HG02623 (cell line): Measurements from ENCODE around the gene PLCXD1.
"Not testable (repeated sequence)": the region's sequence is repeated elsewhere in the genome, so short reads cannot be mapped to it uniquely, and the experiment has no call there.

Experiments
- ATAC-seq: cut with Tn5 transposase; IDR thresholded peaks from one replicate; pipeline ENCODE4 v1.9.1; 2021; ENCODE audit warnings: moderate library complexity; ENCODE audit not compliant: unreplicated experiment

Gene PLCXD1

GRCh38 chrX:262381-262909, 18.7 kb upstream of the PLCXD1 start:
- no peak for ATAC-seq

GRCh38 chrX:264006-264405, 17.2 kb upstream of the PLCXD1 start:
- ATAC-seq, result not testable (repeated sequence)

- ATAC-seq, result no peak
Measured at GRCh38 chrX:264634-265455, 16.3 kb upstream of the PLCXD1 start.

GRCh38 chrX:265502-265901, 15.7 kb upstream of the PLCXD1 start:
- no peak for ATAC-seq

GRCh38 chrX:267771-268261, 13.4 kb upstream of the PLCXD1 start:
- no peak for ATAC-seq

- no peak for ATAC-seq
Measured at GRCh38 chrX:270848-271367, 10.3 kb upstream of the PLCXD1 start.

GRCh38 chrX:274904-275475, 6.2 kb upstream of the PLCXD1 start:
- no peak for ATAC-seq

- peak; percentile 16 for ATAC-seq
Measured at GRCh38 chrX:275476-275966, 5.7 kb upstream of the PLCXD1 start.

GRCh38 chrX:275967-276580, 5.1 kb upstream of the PLCXD1 start:
- peak; percentile 83 for ATAC-seq

- no peak for ATAC-seq
Measured at GRCh38 chrX:276581-277201, 4.5 kb upstream of the PLCXD1 start.

GRCh38 chrX:279757-280604, 1.2 kb upstream of the PLCXD1 start:
- not testable (repeated sequence) for ATAC-seq

GRCh38 chrX:280722-281121, 459 bp upstream of the PLCXD1 start:
- not testable (repeated sequence) for ATAC-seq

GRCh38 chrX:282000-282681, 960 bp downstream of the PLCXD1 start:
- not testable (repeated sequence) for ATAC-seq

- ATAC-seq, result peak; percentile 98
Measured at GRCh38 chrX:283115-283845, 2.1 kb downstream of the PLCXD1 start.

GRCh38 chrX:285076-285677, 4.0 kb downstream of the PLCXD1 start:
- no peak for ATAC-seq

- no peak for ATAC-seq
Measured at GRCh38 chrX:287670-288069, 6.5 kb downstream of the PLCXD1 start.

GRCh38 chrX:288561-288991, 7.4 kb downstream of the PLCXD1 start:
- no peak for ATAC-seq

GRCh38 chrX:290476-291166, 9.4 kb downstream of the PLCXD1 start:
- no peak for ATAC-seq
